ENCODE measurements around the gene PSMG1. TPM values are rescaled to one million over a fixed set of nuclear protein-coding genes. Genes with fewer than 3 reads are reported as not detected.

Gene PSMG1
- total RNA-seq, 1 donor: 61.2 TPM

DNA sequence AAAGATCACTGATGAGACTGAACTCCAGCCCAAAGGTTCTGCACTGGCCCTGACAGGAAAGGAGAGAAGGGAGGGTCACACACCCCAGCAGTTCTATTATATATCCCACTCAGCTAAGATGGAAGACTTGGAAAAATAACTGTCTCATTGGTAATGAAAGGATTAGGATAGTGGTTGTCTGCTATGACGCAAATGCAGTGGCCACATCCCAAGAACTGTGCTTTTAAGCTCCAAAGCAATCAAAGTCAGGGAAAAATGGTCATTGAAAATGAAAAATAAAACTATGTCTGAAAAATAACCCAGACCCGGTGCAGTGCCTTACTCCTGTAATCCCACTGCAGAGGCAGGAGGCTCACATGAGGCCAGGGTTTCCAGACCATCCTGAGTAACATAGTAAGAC lies 31.0 kb downstream of the PSMG1 start:
- Histone ChIP-seq H3K27ac (ENCODE audit: low read depth, low read length) (no peak overlapping the region), H3K79me2 (ENCODE audit: insufficient read depth, low read length) (no peaks in the 10 kb centered on the region), H3K4me1 (ENCODE audit: insufficient read depth, low read length) (peaks cover 4% of the 10 kb centered on the region), H3K27me3 (ENCODE audit: insufficient read depth, low read length) (peaks cover 8% of the 10 kb centered on the region), H2AFZ (ENCODE audit: low read length) (no peak overlapping the region), H3K4me3 (ENCODE audit: insufficient read depth, low read length) (no peak overlapping the region), H3K36me3 (ENCODE audit: insufficient read depth, low read length) (no peaks in the 10 kb centered on the region), H3K4me2 (ENCODE audit: insufficient read depth, low read length) (no peak overlapping the region), H3K9me3 (ENCODE audit: low read depth, low read length) (no peaks in the 10 kb centered on the region), H4K20me1 (ENCODE audit: insufficient read depth, low read length) (no peaks in the 10 kb centered on the region)
- no peak for DNase-seq (ENCODE audit: insufficient read length, low spot score, missing footprints)
- TF ChIP-seq, protein P1, sequence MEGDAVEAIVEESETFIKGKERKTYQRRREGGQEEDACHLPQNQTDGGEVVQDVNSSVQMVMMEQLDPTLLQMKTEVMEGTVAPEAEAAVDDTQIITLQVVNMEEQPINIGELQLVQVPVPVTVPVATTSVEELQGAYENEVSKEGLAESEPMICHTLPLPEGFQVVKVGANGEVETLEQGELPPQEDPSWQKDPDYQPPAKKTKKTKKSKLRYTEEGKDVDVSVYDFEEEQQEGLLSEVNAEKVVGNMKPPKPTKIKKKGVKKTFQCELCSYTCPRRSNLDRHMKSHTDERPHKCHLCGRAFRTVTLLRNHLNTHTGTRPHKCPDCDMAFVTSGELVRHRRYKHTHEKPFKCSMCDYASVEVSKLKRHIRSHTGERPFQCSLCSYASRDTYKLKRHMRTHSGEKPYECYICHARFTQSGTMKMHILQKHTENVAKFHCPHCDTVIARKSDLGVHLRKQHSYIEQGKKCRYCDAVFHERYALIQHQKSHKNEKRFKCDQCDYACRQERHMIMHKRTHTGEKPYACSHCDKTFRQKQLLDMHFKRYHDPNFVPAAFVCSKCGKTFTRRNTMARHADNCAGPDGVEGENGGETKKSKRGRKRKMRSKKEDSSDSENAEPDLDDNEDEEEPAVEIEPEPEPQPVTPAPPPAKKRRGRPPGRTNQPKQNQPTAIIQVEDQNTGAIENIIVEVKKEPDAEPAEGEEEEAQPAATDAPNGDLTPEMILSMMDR (IDR thresholded peaks at IDR 0.05; ENCODE audit: extremely low read depth, low read depth, low read length): no peak

DNA sequence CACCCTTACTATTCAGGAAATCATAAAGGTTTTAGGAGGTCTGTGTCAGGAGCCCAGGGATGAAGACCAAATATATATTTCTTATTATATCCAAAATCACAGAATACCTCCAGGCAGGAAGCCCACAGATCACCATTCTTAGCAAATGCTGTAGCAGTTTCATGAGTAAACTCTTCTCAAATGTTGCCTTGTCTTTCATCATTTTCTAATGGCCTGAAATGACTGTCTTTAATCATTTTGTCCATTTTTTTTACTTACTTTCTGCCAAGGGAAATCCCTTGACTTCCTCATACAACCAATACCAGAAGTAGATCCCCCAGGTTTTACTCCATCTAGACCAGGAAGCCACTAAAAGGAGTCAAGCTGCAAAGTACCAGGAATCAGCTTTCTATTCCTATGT lies 32.4 kb downstream of the PSMG1 start:
- Histone ChIP-seq H4K20me1 (ENCODE audit: insufficient read depth, low read length) (no peaks in the 10 kb centered on the region), H3K27ac (ENCODE audit: low read depth, low read length) (no peak overlapping the region), H3K36me3 (ENCODE audit: insufficient read depth, low read length) (no peaks in the 10 kb centered on the region), H3K9me3 (ENCODE audit: low read depth, low read length) (no peaks in the 10 kb centered on the region), H3K4me2 (ENCODE audit: insufficient read depth, low read length) (no peak overlapping the region), H3K27me3 (ENCODE audit: insufficient read depth, low read length) (peaks cover 11% of the 10 kb centered on the region), H3K4me3 (ENCODE audit: insufficient read depth, low read length) (no peak overlapping the region), H3K4me1 (ENCODE audit: insufficient read depth, low read length) (peaks cover 3% of the 10 kb centered on the region), H3K79me2 (ENCODE audit: insufficient read depth, low read length) (no peaks in the 10 kb centered on the region), H2AFZ (ENCODE audit: low read length) (no peak overlapping the region)
- DNase-seq (ENCODE audit: insufficient read length, low spot score, missing footprints): no peak
- TF ChIP-seq, protein P1 (IDR thresholded peaks at IDR 0.05; ENCODE audit: extremely low read depth, low read depth, low read length): no peak

DNA sequence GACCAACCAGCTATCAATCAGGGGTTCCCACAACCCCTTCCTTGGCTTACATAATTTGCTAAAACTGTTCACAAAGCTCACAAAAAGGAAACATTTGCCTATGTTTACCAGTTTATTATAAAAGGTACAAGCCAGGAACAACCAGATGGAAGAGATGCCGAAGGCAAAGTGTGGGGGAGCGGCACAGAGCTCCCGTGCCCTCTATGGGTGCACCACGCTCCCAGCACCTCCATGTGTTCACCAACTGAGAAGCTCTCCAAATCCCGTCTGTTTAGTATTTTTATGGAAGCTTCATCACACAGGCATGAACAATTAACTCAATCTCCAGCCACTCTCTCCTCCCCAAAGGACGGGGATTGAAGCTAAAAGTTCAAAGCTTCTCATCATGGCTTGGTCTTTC lies 32.9 kb downstream of the PSMG1 start:
- Histone ChIP-seq H3K36me3 (ENCODE audit: insufficient read depth, low read length) (no peaks in the 10 kb centered on the region), H3K9me3 (ENCODE audit: low read depth, low read length) (no peaks in the 10 kb centered on the region), H2AFZ (ENCODE audit: low read length) (no peak overlapping the region), H4K20me1 (ENCODE audit: insufficient read depth, low read length) (no peaks in the 10 kb centered on the region), H3K4me1 (ENCODE audit: insufficient read depth, low read length) (no peaks in the 10 kb centered on the region), H3K27me3 (ENCODE audit: insufficient read depth, low read length) (peaks cover 11% of the 10 kb centered on the region), H3K4me3 (ENCODE audit: insufficient read depth, low read length) (no peak overlapping the region), H3K27ac (ENCODE audit: low read depth, low read length) (no peak overlapping the region), H3K4me2 (ENCODE audit: insufficient read depth, low read length) (no peak overlapping the region), H3K79me2 (ENCODE audit: insufficient read depth, low read length) (no peaks in the 10 kb centered on the region)
- no peak for DNase-seq (ENCODE audit: insufficient read length, low spot score, missing footprints)
- TF ChIP-seq, protein P1 (IDR thresholded peaks at IDR 0.05; ENCODE audit: extremely low read depth, low read depth, low read length): no peak

DNA sequence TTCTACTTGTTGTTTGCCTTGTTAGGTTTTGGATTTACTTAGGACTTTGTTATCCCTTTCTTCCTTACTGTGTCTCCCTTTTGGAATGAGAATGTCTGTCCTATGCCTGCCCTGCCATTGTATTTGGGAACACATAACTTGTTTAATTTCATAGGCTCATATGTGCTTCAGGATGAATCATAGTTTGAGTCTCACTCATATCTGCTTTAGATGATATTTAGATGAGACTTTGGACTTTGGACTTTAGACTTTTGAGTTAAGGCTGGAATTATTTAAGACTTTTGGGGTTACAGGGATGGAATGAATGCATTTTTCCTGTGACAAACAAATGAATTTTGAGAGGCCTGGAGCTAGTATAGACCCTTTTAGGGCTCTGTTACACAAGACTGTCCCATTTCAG lies 33.4 kb downstream of the PSMG1 start:
- Histone ChIP-seq H3K9me3 (ENCODE audit: low read depth, low read length) (no peaks in the 10 kb centered on the region), H3K79me2 (ENCODE audit: insufficient read depth, low read length) (no peaks in the 10 kb centered on the region), H3K4me3 (ENCODE audit: insufficient read depth, low read length) (no peak overlapping the region), H3K4me2 (ENCODE audit: insufficient read depth, low read length) (no peak overlapping the region), H2AFZ (ENCODE audit: low read length) (no peak overlapping the region), H3K27ac (ENCODE audit: low read depth, low read length) (no peak overlapping the region), H3K4me1 (ENCODE audit: insufficient read depth, low read length) (no peaks in the 10 kb centered on the region), H4K20me1 (ENCODE audit: insufficient read depth, low read length) (no peaks in the 10 kb centered on the region), H3K36me3 (ENCODE audit: insufficient read depth, low read length) (no peaks in the 10 kb centered on the region), H3K27me3 (ENCODE audit: insufficient read depth, low read length) (peaks cover 11% of the 10 kb centered on the region)
- TF ChIP-seq, protein P1 (IDR thresholded peaks at IDR 0.05; ENCODE audit: extremely low read depth, low read depth, low read length): no peak
- DNase-seq (ENCODE audit: insufficient read length, low spot score, missing footprints): no peak

Measured in osteoblast (primary cell).